Measurements from ENCODE around the gene KLHL1.

DNA sequence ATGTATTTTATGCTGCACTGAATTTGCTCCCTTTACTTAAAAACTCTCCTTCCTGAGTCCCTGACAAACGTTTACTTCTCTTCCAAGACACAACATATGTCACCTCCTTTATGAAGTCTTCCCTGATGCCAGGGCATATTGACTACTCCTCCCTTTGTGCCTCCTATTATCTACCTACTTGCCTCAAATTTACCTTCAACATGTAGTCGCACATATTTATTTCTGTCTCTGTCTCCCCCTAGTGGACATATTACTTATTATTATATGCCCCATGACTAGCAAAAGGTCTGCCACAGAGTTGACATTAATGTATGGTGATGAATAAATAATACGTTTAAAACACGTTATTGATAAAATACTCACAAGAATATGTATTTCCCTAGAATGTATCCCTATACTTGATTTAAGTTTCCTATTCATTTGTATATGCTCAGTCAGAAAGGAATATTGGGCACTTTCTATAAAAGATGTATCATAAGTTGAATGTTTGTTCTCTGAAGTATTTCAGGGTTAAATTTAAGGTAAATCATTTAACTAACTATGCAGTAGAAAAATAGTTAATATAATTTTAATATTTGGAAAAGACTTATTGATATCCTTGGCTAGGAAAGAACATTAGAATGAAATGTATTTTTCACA, 250.9 kb downstream of the KLHL1 start:
- TF ChIP-seq POLR2A (IDR thresholded peaks at IDR 0.05), result no peak
- TF ChIP-seq, protein P1, sequence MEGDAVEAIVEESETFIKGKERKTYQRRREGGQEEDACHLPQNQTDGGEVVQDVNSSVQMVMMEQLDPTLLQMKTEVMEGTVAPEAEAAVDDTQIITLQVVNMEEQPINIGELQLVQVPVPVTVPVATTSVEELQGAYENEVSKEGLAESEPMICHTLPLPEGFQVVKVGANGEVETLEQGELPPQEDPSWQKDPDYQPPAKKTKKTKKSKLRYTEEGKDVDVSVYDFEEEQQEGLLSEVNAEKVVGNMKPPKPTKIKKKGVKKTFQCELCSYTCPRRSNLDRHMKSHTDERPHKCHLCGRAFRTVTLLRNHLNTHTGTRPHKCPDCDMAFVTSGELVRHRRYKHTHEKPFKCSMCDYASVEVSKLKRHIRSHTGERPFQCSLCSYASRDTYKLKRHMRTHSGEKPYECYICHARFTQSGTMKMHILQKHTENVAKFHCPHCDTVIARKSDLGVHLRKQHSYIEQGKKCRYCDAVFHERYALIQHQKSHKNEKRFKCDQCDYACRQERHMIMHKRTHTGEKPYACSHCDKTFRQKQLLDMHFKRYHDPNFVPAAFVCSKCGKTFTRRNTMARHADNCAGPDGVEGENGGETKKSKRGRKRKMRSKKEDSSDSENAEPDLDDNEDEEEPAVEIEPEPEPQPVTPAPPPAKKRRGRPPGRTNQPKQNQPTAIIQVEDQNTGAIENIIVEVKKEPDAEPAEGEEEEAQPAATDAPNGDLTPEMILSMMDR (IDR thresholded peaks at IDR 0.05 in 4 of 5, conservative IDR thresholded peaks at IDR 0.05 in 1 of 5), result peak in 3 of 5 experiments; percentile 15 to 43 (median 43)
